SK-N-MC (cell line): ENCODE data around the gene CNTN6.

ENCODE experiments used
- EZH2 ChIP-seq: fragments of 200-600 bp; sonication (generic); IDR thresholded peaks from one replicate; pipeline ENCODE4 v1.6.1; 2017; ENCODE audit warnings: antibody characterized with exemption
- POLR2AphosphoS5 ChIP-seq: IDR thresholded peaks from 2 replicates; pipeline ENCODE4 v1.6.1; 2012; ENCODE audit warnings: mild to moderate bottlenecking, low read depth, low read length, borderline replicate concordance

DNA sequence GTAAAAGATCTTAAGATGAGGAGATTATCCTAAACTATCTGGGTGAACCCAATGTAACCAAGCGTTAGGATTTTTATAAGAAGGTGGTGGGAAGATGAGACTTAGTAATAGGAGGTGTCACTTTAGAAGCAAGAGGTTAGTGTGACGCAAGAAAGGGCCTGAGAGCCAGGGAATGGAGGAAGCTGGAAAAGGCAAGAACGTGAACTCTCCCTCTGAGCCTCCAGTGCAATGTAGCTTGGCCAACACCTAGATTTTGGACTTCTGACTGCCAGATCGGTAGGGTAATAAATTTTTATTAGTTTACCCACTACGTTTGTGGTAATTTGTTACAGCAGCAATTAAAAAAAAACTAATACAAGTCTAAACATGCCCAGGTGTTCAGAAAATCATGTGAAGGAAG, 20.8 kb upstream of the CNTN6 start:
- TF ChIP-seq EZH2 (no peak), POLR2AphosphoS5 (no peak)
